ENCODE results near the gene GNB1.

The GNB1 gene

GRCh38 chr1:1853593-1854257 is 37.2 kb downstream of the GNB1 start:
- no peaks in the 10 kb centered on the region for H3K9me3 ChIP-seq (ENCODE audit: control insufficient read depth, insufficient read depth, low read length)
- H3K27me3 ChIP-seq (ENCODE audit: control insufficient read depth, low read length), result no peaks in the 10 kb centered on the region
- H3K79me2 ChIP-seq (ENCODE audit: control insufficient read depth, low read length), result peaks cover 100% of the 10 kb centered on the region
- H4K20me1 ChIP-seq (ENCODE audit: control insufficient read depth, insufficient read depth, low read depth, low read length), result peaks cover 22% of the 10 kb centered on the region
- H3F3A ChIP-seq (ENCODE audit: control insufficient read depth, insufficient read depth), result peaks cover 34% of the 10 kb centered on the region
- H3K4me3 ChIP-seq (ENCODE audit: low read length), result no peak overlapping the region
- H3K27ac ChIP-seq (ENCODE audit: low read depth, low read length), result peak overlapping the region; percentile 8; the same call in 1 of the 2 replicates
- TF ChIP-seq EZH2phosphoT487 (IDR thresholded peaks at IDR 0.05; ENCODE audit: borderline replicate concordance, low read length), result no peak
- TF ChIP-seq, protein P1, sequence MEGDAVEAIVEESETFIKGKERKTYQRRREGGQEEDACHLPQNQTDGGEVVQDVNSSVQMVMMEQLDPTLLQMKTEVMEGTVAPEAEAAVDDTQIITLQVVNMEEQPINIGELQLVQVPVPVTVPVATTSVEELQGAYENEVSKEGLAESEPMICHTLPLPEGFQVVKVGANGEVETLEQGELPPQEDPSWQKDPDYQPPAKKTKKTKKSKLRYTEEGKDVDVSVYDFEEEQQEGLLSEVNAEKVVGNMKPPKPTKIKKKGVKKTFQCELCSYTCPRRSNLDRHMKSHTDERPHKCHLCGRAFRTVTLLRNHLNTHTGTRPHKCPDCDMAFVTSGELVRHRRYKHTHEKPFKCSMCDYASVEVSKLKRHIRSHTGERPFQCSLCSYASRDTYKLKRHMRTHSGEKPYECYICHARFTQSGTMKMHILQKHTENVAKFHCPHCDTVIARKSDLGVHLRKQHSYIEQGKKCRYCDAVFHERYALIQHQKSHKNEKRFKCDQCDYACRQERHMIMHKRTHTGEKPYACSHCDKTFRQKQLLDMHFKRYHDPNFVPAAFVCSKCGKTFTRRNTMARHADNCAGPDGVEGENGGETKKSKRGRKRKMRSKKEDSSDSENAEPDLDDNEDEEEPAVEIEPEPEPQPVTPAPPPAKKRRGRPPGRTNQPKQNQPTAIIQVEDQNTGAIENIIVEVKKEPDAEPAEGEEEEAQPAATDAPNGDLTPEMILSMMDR (IDR thresholded peaks at IDR 0.05; ENCODE audit: low read depth, low read length, poor library complexity, severe bottlenecking), result no peak
- H3K4me1 ChIP-seq (ENCODE audit: control insufficient read depth, low read length), result peaks cover 81% of the 10 kb centered on the region
- H3K4me2 ChIP-seq (ENCODE audit: low read length), result no peak overlapping the region
- no peaks in the 10 kb centered on the region for H3K9me2 ChIP-seq (replicated peaks; ENCODE audit: control insufficient read depth, low read length)
- peaks cover 67% of the 10 kb centered on the region for H3K36me3 ChIP-seq (ENCODE audit: control insufficient read depth, low read length)

GRCh38 chr1:1852619-1853414 is 38.1 kb downstream of the GNB1 start:
- Histone ChIP-seq H3K4me1 (ENCODE audit: control insufficient read depth, low read length) (peaks cover 81% of the 10 kb centered on the region), H3K27me3 (ENCODE audit: control insufficient read depth, low read length) (no peaks in the 10 kb centered on the region), H3K36me3 (ENCODE audit: control insufficient read depth, low read length) (peaks cover 63% of the 10 kb centered on the region), H3F3A (ENCODE audit: control insufficient read depth, insufficient read depth) (peaks cover 33% of the 10 kb centered on the region), H4K20me1 (ENCODE audit: control insufficient read depth, insufficient read depth, low read depth, low read length) (peaks cover 16% of the 10 kb centered on the region), H3K4me3 (ENCODE audit: low read length) (no peak overlapping the region), H3K9me2 (replicated peaks; ENCODE audit: control insufficient read depth, low read length) (no peaks in the 10 kb centered on the region), H3K9me3 (ENCODE audit: control insufficient read depth, insufficient read depth, low read length) (no peaks in the 10 kb centered on the region), H3K4me2 (ENCODE audit: low read length) (no peak overlapping the region), H3K27ac (ENCODE audit: low read depth, low read length) (no peak overlapping the region), H3K79me2 (ENCODE audit: control insufficient read depth, low read length) (peaks cover 100% of the 10 kb centered on the region)
- TF ChIP-seq, protein P1 (IDR thresholded peaks at IDR 0.05; ENCODE audit: low read depth, low read length, poor library complexity, severe bottlenecking), result no peak
- TF ChIP-seq EZH2phosphoT487 (IDR thresholded peaks at IDR 0.05; ENCODE audit: borderline replicate concordance, low read length), result no peak

DNA sequence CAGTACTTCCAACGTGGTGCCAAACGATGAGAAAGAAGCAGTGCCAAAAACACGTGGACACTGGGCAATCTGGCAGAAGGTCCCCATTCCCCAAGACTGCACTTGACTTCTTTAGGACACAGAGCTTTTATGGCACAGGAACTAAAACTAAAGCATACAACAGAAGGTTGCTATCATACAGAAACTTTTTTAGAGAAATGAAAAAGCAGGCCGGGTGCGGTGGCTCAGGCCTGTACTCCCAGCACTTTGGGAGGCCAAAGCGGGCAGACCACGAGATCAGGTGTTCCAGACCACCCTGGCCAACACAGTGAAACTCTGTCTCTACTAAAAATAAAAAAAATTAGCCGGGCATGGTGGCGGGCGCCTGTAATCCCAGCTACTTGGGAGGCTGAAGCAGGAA is 43.0 kb downstream of the GNB1 start:
- peak overlapping the region; percentile 51 for H3K27ac ChIP-seq (ENCODE audit: low read depth, low read length)
- peaks cover 2% of the 10 kb centered on the region; the same call in 1 of the 2 replicates for H4K20me1 ChIP-seq (ENCODE audit: control insufficient read depth, insufficient read depth, low read depth, low read length)
- peak overlapping the region; percentile 38; the same call in 1 of the 2 replicates for H3K4me2 ChIP-seq (ENCODE audit: low read length)

More for the DNA sequence above, 43.0 kb downstream of the GNB1 start:
- no peaks in the 10 kb centered on the region for H3K9me3 ChIP-seq (ENCODE audit: control insufficient read depth, insufficient read depth, low read length)
- peaks cover 89% of the 10 kb centered on the region for H3K4me1 ChIP-seq (ENCODE audit: control insufficient read depth, low read length)
- H3K79me2 ChIP-seq (ENCODE audit: control insufficient read depth, low read length), result peaks cover 97% of the 10 kb centered on the region
- peaks cover 50% of the 10 kb centered on the region for H3F3A ChIP-seq (ENCODE audit: control insufficient read depth, insufficient read depth)
- H3K36me3 ChIP-seq (ENCODE audit: control insufficient read depth, low read length), result peaks cover 59% of the 10 kb centered on the region
- no peak for TF ChIP-seq EZH2phosphoT487 (IDR thresholded peaks at IDR 0.05; ENCODE audit: borderline replicate concordance, low read length)
- TF ChIP-seq, protein P1 (IDR thresholded peaks at IDR 0.05; ENCODE audit: low read depth, low read length, poor library complexity, severe bottlenecking), result no peak
- no peak overlapping the region for H3K4me3 ChIP-seq (ENCODE audit: low read length)
- no peaks in the 10 kb centered on the region for H3K27me3 ChIP-seq (ENCODE audit: control insufficient read depth, low read length)
- H3K9me2 ChIP-seq (replicated peaks; ENCODE audit: control insufficient read depth, low read length), result no peaks in the 10 kb centered on the region

Data from DOHH2 (cell line).